NK-92 (cell line): ENCODE measurements around the gene FXN.
"Not testable (repeated sequence)": the region's sequence is repeated elsewhere in the genome, so short reads cannot be mapped to it uniquely, and the experiment has no call there.

Source experiments
- DNase-seq: peaks from one replicate; lab custom pipeline; 2025; ENCODE audit not compliant: unreplicated experiment; lab: John Stamatoyannopoulos, UW

Gene FXN

GRCh38 chr9:69023650-69024049 is 11.9 kb upstream of the FXN start:
- no peak for DNase-seq

- no peak for DNase-seq
These were observed 8.0 kb upstream of the FXN start for GRCh38 chr9:69027355-69028097.

- DNase-seq, result no peak
These were observed 6.8 kb upstream of the FXN start for GRCh38 chr9:69028754-69029153.

GRCh38 chr9:69029535-69029934 is 6.0 kb upstream of the FXN start:
- no peak for DNase-seq

- no peak for DNase-seq
These were observed 4.5 kb upstream of the FXN start for GRCh38 chr9:69030851-69031645.

- no peak for DNase-seq
These were observed 1.5 kb upstream of the FXN start for GRCh38 chr9:69034071-69034470.

GRCh38 chr9:69036309-69036708 is 757 bp downstream of the FXN start:
- DNase-seq, result no peak

GRCh38 chr9:69036799-69037198 is 1.2 kb downstream of the FXN start:
- DNase-seq, result no peak

GRCh38 chr9:69040646-69041045 is 5.1 kb downstream of the FXN start:
- DNase-seq, result no peak

GRCh38 chr9:69044240-69045219 is 9.0 kb downstream of the FXN start:
- DNase-seq, result no peak

GRCh38 chr9:69045821-69046220 is 10.3 kb downstream of the FXN start:
- no peak for DNase-seq

- DNase-seq, result no peak
These were observed 11.2 kb downstream of the FXN start for GRCh38 chr9:69046723-69047122.

- no peak for DNase-seq
These were observed 11.8 kb downstream of the FXN start for GRCh38 chr9:69047371-69047770.

GRCh38 chr9:69049094-69049493 is 13.5 kb downstream of the FXN start:
- DNase-seq, result no peak

- DNase-seq, result not testable (repeated sequence)
These were observed 15.4 kb downstream of the FXN start for GRCh38 chr9:69050936-69051335.

GRCh38 chr9:69054989-69055388 is 19.4 kb downstream of the FXN start:
- no peak for DNase-seq

- DNase-seq, result no peak
These were observed 20.8 kb downstream of the FXN start for GRCh38 chr9:69056191-69056815.

- no peak for DNase-seq
These were observed 22.5 kb downstream of the FXN start for GRCh38 chr9:69058101-69058500.

- no peak for DNase-seq
These were observed 25.2 kb downstream of the FXN start for GRCh38 chr9:69060766-69061165.

- DNase-seq, result no peak
These were observed 26.6 kb downstream of the FXN start for GRCh38 chr9:69062195-69062594.

- DNase-seq, result no peak
These were observed 28.3 kb downstream of the FXN start for GRCh38 chr9:69063839-69064238.
